NCI-H1436 treated with DMSO at 0.1 percent for 48 hours (cell line): Measurements from ENCODE around the gene OR51T1.

Experiments used
- DNase-seq: peaks from one replicate; lab custom pipeline; 2025; lab: John Stamatoyannopoulos, UW

OR51T1 gene

DNA sequence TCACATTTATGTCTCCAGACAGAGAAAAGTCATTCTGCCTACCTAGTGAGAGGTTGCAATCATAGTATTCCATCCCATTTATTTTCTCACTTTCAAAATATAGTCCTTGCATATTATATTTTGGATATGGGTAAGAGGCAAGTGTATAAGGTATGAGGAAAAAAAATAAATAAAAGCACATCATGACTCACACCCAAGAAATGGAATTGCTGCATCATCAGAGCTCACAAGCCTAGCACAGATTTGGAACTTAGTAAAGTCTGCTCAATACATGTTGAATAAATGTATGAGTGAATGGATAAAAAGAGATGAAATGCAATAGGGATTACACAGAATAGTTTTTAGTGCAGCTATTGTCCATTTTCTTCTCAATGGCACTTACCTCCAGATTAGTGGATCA is 44.9 kb downstream of the OR51T1 start:
- DNase-seq = no peak
